ENCODE data around the gene ATP2B2. TPM values are rescaled to one million over a fixed set of nuclear protein-coding genes. Genes with fewer than 3 reads are reported as not detected.

The ATP2B2 gene
- total and polyA plus RNA-seq, 10 of the 15 experiments (the other 5 are each of a cell fraction or from before 2014, with no cell fraction given) = 0.04 TPM; not detected in 9

- ChIA-PET POLR2A (interaction anchor here (1.0 kb wide), 1 partner anchor 13 kb away, joined by 3 read pairs; no protein-coding TSS in a partner anchor), CTCF (no interaction called here), SMC1A (ENCODE audit: uncharacterized antibody, unreplicated experiment) (interaction anchor here (1.5 kb wide), 1 partner anchor 49 kb away, joined by 3 read pairs; no protein-coding TSS in a partner anchor), RAD21 (ENCODE audit: unreplicated experiment) (no interaction called here)
- H3K9me3 ChIP-seq (replicated peaks; ENCODE audit: control insufficient read depth, insufficient read depth, low read length) = no peaks in the 10 kb centered on the region
- peaks cover 19 to 55% of the 10 kb centered on the region in 2 experiments for H3K36me3 ChIP-seq (ENCODE audit: control insufficient read depth in 2 of 2, insufficient read depth in 2 of 2, low read length in 1 of 2)
- no peak overlapping the region for H3K27ac ChIP-seq (ENCODE audit: control insufficient read depth, insufficient read depth)
- no peaks in the 10 kb centered on the region for H4K20me1 ChIP-seq (ENCODE audit: control insufficient read depth, insufficient read depth)
- DNase-seq (ENCODE audit: low read depth, low spot score) = no peak
- 96% methylated on average over 3 of the region's 3 CpGs for WGBS (ENCODE audit: insufficient coverage, insufficient replicate concordance, low lambda C conversion rate, missing lambda C conversion rate)
- no peaks in the 10 kb centered on the region; the same call in none of the 2 replicates for H3K79me2 ChIP-seq (ENCODE audit: control insufficient read depth, insufficient read depth, low read length)
- H3K27me3 ChIP-seq (replicated peaks in 1 of 2; ENCODE audit: control insufficient read depth in 2 of 2, insufficient read depth in 2 of 2, low read length in 1 of 2) = no peaks in the 10 kb centered on the region
- in situ Hi-C loops (cut with MboI) (no loop called here), intact Hi-C loops (cut with micrococcal nuclease; ENCODE audit: unreplicated experiment) (no loop called here)
- no peak overlapping the region for H3K4me2 ChIP-seq (ENCODE audit: control insufficient read depth, insufficient read depth)
- H3K9ac ChIP-seq (ENCODE audit: control insufficient read depth, insufficient read depth, low read length) = no peak overlapping the region
- no peak overlapping the region for H3K4me3 ChIP-seq
- BruUV-seq (replicated peaks) = no TSS peak
- FAIRE-seq = no peak
- H2AFZ ChIP-seq (ENCODE audit: control insufficient read depth, low read depth, low read length) = no peak overlapping the region
- no peaks in the 10 kb centered on the region for H3K4me1 ChIP-seq (ENCODE audit: control insufficient read depth, insufficient read depth, low read length)
- no peak for ATAC-seq
- TF ChIP-seq SMAD5 (IDR thresholded peaks at IDR 0.05; ENCODE audit: low read depth) (no peak), IRF4 (IDR thresholded peaks at IDR 0.05; ENCODE audit: low read depth, low read length) (no peak), HDGF (IDR thresholded peaks at IDR 0.05) (no peak), ZNF274 (IDR thresholded peaks at IDR 0.05; ENCODE audit: insufficient read depth, insufficient read length) (no peak), STAT1 (conservative IDR thresholded peaks at IDR 0.05) (no peak), PRDM15 (CRISPR knock-in tag; IDR thresholded peaks at IDR 0.05) (no peak), POLR2AphosphoS2 (IDR thresholded peaks at IDR 0.05; ENCODE audit: low read depth, low read length) (no peak), TCF7 (IDR thresholded peaks at IDR 0.05; ENCODE audit: borderline replicate concordance) (no peak), TCF3 (IDR thresholded peaks at IDR 0.05; ENCODE audit: borderline replicate concordance, insufficient read depth, low read depth, low read length) (no peak), MTA3 (IDR thresholded peaks at IDR 0.05; ENCODE audit: borderline replicate concordance, low read length) (no peak)
- TF ChIP-seq, protein P1, sequence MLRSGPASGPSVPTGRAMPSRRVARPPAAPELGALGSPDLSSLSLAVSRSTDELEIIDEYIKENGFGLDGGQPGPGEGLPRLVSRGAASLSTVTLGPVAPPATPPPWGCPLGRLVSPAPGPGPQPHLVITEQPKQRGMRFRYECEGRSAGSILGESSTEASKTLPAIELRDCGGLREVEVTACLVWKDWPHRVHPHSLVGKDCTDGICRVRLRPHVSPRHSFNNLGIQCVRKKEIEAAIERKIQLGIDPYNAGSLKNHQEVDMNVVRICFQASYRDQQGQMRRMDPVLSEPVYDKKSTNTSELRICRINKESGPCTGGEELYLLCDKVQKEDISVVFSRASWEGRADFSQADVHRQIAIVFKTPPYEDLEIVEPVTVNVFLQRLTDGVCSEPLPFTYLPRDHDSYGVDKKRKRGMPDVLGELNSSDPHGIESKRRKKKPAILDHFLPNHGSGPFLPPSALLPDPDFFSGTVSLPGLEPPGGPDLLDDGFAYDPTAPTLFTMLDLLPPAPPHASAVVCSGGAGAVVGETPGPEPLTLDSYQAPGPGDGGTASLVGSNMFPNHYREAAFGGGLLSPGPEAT (IDR thresholded peaks at IDR 0.05; ENCODE audit: low read depth) = no peak
- TF ChIP-seq, protein P2, sequence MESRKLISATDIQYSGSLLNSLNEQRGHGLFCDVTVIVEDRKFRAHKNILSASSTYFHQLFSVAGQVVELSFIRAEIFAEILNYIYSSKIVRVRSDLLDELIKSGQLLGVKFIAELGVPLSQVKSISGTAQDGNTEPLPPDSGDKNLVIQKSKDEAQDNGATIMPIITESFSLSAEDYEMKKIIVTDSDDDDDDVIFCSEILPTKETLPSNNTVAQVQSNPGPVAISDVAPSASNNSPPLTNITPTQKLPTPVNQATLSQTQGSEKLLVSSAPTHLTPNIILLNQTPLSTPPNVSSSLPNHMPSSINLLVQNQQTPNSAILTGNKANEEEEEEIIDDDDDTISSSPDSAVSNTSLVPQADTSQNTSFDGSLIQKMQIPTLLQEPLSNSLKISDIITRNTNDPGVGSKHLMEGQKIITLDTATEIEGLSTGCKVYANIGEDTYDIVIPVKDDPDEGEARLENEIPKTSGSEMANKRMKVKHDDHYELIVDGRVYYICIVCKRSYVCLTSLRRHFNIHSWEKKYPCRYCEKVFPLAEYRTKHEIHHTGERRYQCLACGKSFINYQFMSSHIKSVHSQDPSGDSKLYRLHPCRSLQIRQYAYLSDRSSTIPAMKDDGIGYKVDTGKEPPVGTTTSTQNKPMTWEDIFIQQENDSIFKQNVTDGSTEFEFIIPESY (IDR thresholded peaks at IDR 0.05) = no peak
- TF ChIP-seq, protein P3, sequence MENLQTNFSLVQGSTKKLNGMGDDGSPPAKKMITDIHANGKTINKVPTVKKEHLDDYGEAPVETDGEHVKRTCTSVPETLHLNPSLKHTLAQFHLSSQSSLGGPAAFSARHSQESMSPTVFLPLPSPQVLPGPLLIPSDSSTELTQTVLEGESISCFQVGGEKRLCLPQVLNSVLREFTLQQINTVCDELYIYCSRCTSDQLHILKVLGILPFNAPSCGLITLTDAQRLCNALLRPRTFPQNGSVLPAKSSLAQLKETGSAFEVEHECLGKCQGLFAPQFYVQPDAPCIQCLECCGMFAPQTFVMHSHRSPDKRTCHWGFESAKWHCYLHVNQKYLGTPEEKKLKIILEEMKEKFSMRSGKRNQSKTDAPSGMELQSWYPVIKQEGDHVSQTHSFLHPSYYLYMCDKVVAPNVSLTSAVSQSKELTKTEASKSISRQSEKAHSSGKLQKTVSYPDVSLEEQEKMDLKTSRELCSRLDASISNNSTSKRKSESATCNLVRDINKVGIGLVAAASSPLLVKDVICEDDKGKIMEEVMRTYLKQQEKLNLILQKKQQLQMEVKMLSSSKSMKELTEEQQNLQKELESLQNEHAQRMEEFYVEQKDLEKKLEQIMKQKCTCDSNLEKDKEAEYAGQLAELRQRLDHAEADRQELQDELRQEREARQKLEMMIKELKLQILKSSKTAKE (IDR thresholded peaks at IDR 0.05; ENCODE audit: low read depth, poor library complexity, severe bottlenecking) = no peak
Measured at GRCh38 chr3:10312861-10313260, 192.5 kb downstream of the ATP2B2 start.
